Measurements from ENCODE around the gene DDX20. TPM values are rescaled to one million over a fixed set of nuclear protein-coding genes. Genes with fewer than 3 reads are reported as not detected.
A peak's percentile ranks its signal among the peaks of the same experiment; 100 is the strongest.

DDX20 gene
- polyA plus RNA-seq, 1 of the 3 experiments (the other 2 are of a cell fraction), result 3.8 TPM

- TF ChIP-seq RFX5 (IDR thresholded peaks at IDR 0.05; ENCODE audit: low read length), result peak; percentile 74; the same call in 1 of the 2 replicates
- no peak for TF ChIP-seq CTCF (IDR thresholded peaks at IDR 0.05)
- peak; percentile 42 for TF ChIP-seq MAX (IDR thresholded peaks at IDR 0.05; ENCODE audit: low read depth)
- TF ChIP-seq NRF1 (IDR thresholded peaks at IDR 0.05; ENCODE audit: low read depth, low read length), result peak; percentile 56
- peak; percentile 68 for TF ChIP-seq USF1 (IDR thresholded peaks at IDR 0.05; ENCODE audit: borderline replicate concordance, low read depth)
- TF ChIP-seq RXRA (IDR thresholded peaks at IDR 0.05; ENCODE audit: borderline replicate concordance, low read depth), result no peak
- no peak for TF ChIP-seq FOSL2 (IDR thresholded peaks at IDR 0.05; ENCODE audit: borderline replicate concordance, low read depth)
Observed at GRCh38 chr1:111739194-111739924, 16.3 kb upstream of the DDX20 start, which contains the start of gene INKA2 (continued).

GRCh38 chr1:111739925-111740765 is 15.6 kb upstream of the DDX20 start:
- H3K9me3 ChIP-seq, result no peaks in the 10 kb centered on the region
- DNase-seq, result peak; percentile 86
- H3K4me3 ChIP-seq (ENCODE audit: low read depth in 2 of 2, low read length in 1 of 2), result peak overlapping the region; percentile 66 to 85
- H3K79me2 ChIP-seq (ENCODE audit: insufficient read depth), result no peaks in the 10 kb centered on the region
- H3K36me3 ChIP-seq (replicated peaks in 1 of 2; ENCODE audit: control insufficient read depth in 1 of 2, insufficient read depth in 2 of 2, low read length in 1 of 2), result no peaks in the 10 kb centered on the region
- H3K9me2 ChIP-seq, result no peaks in the 10 kb centered on the region
- peak overlapping the region; percentile 96 for H2AFZ ChIP-seq (ENCODE audit: low read depth)
- H3K9ac ChIP-seq, result peak overlapping the region; percentile 56; the same call in 1 of the 2 replicates
- no peaks in the 10 kb centered on the region for H3K27me3 ChIP-seq (ENCODE audit: insufficient read depth)
- ChIA-PET CTCF (interaction anchor here (1.0 to 2.0 kb wide), 8 partner anchors 11 to 232 kb away, joined by 3 to 13 read pairs (median 5); partner anchors contain the start of gene DDX20), POLR2A (interaction anchor here (2.2 to 2.6 kb wide), 2 partner anchors 10 to 15 kb away, joined by 15 to 19 read pairs; partner anchors contain the start of gene DDX20)
- H4K20me1 ChIP-seq (ENCODE audit: insufficient read depth), result no peaks in the 10 kb centered on the region
- H3K27ac ChIP-seq (ENCODE audit: low read depth in 2 of 2, low read length in 1 of 2), result peak overlapping the region; percentile 47 to 79
- WGBS (ENCODE audit: low lambda C conversion rate), result 3% methylated on average over 33 of the region's 63 CpGs
- peak overlapping the region; percentile 92 for H3K4me2 ChIP-seq
- peaks cover 8 to 15% of the 10 kb centered on the region in 2 experiments; a peak in 3 of 4 replicates for H3K4me1 ChIP-seq (ENCODE audit: control insufficient read depth in 1 of 2, insufficient read depth in 2 of 2, low read depth in 1 of 2, low read length in 1 of 2)
- H3F3A ChIP-seq (replicated peaks; ENCODE audit: insufficient read depth), result peaks cover 6% of the 10 kb centered on the region
- no peak for TF ChIP-seq ZBTB33 (IDR thresholded peaks at IDR 0.05; ENCODE audit: borderline replicate concordance, low read depth)
- no peak for TF ChIP-seq RAD21 (IDR thresholded peaks at IDR 0.05; ENCODE audit: low read length)
- no peak for TF ChIP-seq RCOR1 (IDR thresholded peaks at IDR 0.05; ENCODE audit: low read length)
- TF ChIP-seq NFIC (IDR thresholded peaks at IDR 0.05; ENCODE audit: borderline replicate concordance), result no peak
- TF ChIP-seq RXRA (IDR thresholded peaks at IDR 0.05; ENCODE audit: borderline replicate concordance, low read depth), result no peak
- TF ChIP-seq TCF12 (IDR thresholded peaks at IDR 0.05), result no peak
- 0 out of 2 replicates have a peak, but pooled peaks have one; percentile 13 for TF ChIP-seq CTCF (IDR thresholded peaks at IDR 0.05)
- TF ChIP-seq MXI1 (IDR thresholded peaks at IDR 0.05; ENCODE audit: low read depth, low read length), result peak; percentile 2
- TF ChIP-seq CHD2 (IDR thresholded peaks at IDR 0.05; ENCODE audit: low read length, partially characterized antibody), result no peak
- no peak for TF ChIP-seq EZH2phosphoT487 (IDR thresholded peaks at IDR 0.05; ENCODE audit: borderline replicate concordance, low read depth)
- TF ChIP-seq TEAD4 (IDR thresholded peaks at IDR 0.05; ENCODE audit: borderline replicate concordance, insufficient read depth), result no peak
- TF ChIP-seq PBX3 (IDR thresholded peaks at IDR 0.05), result no peak
- TF ChIP-seq MEF2A (IDR thresholded peaks at IDR 0.05; ENCODE audit: borderline replicate concordance, low read depth), result no peak
- TF ChIP-seq GATA2 (CRISPR knock-in tag; IDR thresholded peaks at IDR 0.05), result no peak
- TF ChIP-seq TAF1 (IDR thresholded peaks at IDR 0.05; ENCODE audit: borderline replicate concordance, low read depth, low read length), result no peak

Measured in SK-N-SH (cell line).